ENCODE results near the gene ZNF555.

DNA sequence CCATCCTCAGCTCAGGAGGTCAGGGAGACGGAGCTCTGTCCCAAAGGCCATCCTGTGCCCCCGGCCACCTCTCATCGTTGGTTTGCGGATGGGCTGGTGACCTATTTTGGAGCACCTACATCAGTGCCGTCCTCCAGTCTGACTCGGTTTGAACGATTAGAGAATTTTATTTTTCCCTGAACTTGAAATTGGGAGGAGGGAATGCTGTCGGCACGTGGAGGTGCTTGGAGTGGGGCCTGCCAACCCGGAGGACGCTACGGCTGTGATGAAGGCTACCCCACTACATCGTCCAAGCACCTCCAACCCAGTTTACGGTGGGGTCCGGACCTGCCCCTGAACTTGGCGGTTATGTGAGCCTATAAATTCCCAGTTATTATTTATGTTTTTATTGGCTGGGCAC, 24.6 kb upstream of the ZNF555 start:
- no peak for TF ChIP-seq CTCF (IDR thresholded peaks at IDR 0.05 in 8 of 11, conservative IDR thresholded peaks at IDR 0.05 in 3 of 11)
- no peak for TF ChIP-seq POLR2AphosphoS5 (IDR thresholded peaks at IDR 0.05)
- TF ChIP-seq POLR2A (IDR thresholded peaks at IDR 0.05) = no peak
